Tibial nerve (tissue), 4 donors: ENCODE measurements around the gene C2orf15.

Experiments
- EP300 ChIP-seq, 2 donors: sonication (generic); formaldehyde crosslinking; IDR thresholded peaks; one replicate each; pipeline ENCODE4 v1.6.1; 2017; ENCODE audit warnings: antibody characterized with exemption in 2 of 2, mild to moderate bottlenecking in 1 of 2
- TF ChIP-seq, protein P1 (sequence below), 5 experiments: fragments of 200-600 bp in 3 of 5; fragments of 450-650 bp in 2 of 5; sonication (generic) in 3 of 5; IDR thresholded peaks; one replicate each; pipeline ENCODE4 v1.5.1; 2016 to 2019; ENCODE audit warnings: antibody characterized with exemption in 5 of 5, mild to moderate bottlenecking in 3 of 5, moderate library complexity in 2 of 5

DNA sequence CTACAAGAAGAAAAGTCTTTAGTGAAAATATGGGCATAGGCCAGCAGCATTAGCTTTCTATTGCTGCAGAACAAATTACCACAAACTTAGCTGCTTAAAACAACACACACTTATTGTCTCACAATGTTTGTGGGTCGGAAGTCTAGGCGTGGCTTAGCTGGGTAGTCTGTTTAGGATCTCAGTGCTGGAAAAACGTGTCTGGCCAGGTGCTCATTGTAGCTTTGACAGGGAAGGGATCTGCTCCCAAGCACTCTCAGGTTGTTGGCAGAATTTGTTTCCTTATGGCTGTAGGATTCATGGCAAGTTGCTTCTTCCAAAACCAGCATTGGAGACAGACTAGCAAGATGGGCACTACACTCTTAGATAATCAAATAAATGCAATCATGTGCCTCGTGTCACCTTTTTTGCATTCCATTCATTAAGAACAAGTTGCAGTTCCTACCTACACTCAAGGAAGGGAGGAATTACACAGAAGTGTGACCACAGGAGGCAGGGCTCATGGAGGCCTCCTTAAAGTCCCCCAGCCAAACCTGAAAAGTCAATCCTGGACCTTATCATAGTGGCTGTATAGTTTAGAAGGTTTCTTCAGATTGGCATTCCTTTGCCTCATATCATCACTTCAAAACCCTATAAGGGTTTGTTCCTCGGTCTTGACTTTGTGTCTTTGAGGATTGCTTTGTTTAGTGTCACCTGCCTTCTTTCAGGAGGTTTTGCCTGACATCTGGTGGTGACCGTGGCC lies 56.8 kb downstream of the C2orf15 start:
- TF ChIP-seq, protein P1, sequence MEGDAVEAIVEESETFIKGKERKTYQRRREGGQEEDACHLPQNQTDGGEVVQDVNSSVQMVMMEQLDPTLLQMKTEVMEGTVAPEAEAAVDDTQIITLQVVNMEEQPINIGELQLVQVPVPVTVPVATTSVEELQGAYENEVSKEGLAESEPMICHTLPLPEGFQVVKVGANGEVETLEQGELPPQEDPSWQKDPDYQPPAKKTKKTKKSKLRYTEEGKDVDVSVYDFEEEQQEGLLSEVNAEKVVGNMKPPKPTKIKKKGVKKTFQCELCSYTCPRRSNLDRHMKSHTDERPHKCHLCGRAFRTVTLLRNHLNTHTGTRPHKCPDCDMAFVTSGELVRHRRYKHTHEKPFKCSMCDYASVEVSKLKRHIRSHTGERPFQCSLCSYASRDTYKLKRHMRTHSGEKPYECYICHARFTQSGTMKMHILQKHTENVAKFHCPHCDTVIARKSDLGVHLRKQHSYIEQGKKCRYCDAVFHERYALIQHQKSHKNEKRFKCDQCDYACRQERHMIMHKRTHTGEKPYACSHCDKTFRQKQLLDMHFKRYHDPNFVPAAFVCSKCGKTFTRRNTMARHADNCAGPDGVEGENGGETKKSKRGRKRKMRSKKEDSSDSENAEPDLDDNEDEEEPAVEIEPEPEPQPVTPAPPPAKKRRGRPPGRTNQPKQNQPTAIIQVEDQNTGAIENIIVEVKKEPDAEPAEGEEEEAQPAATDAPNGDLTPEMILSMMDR (IDR thresholded peaks at IDR 0.05): no peak
- no peak for TF ChIP-seq EP300 (IDR thresholded peaks at IDR 0.05)
